Gastrocnemius medialis (tissue), 4 donors: ENCODE results near the gene KCNH6. TPM values are rescaled to one million over a fixed set of nuclear protein-coding genes. Genes with fewer than 3 reads are reported as not detected.

ENCODE experiments used
- ATAC-seq, 2 donors: fragments of 150-250 bp; one replicate each; pipeline ENCODE4 v1.9.1; 2016
- DNase-seq, 2 donors: peaks; one replicate each; pipeline ENCODE4 v3.0.0-alpha.2; 2019
- H3K27ac ChIP-seq, 4 donors: fragments of 200-600 bp; sonication (generic); 1 replicate in 1 of 4; 2 replicates in 3 of 4; pipeline ENCODE4 v1.5.1; 2016 to 2018; ENCODE audit warnings: mild to moderate bottlenecking in 2 of 4, moderate library complexity in 1 of 4
- H3K27me3 ChIP-seq, 3 donors: fragments of 200-600 bp; sonication (generic) in 2 of 3; 1 replicate in 1 of 3; 2 replicates in 2 of 3; pipeline versions ENCODE4 v1.5.1 to v1.6.0; 2016 to 2019; ENCODE audit warnings: mild to moderate bottlenecking in 1 of 3, moderate library complexity in 1 of 3
- H3K36me3 ChIP-seq, 2 donors: fragments of 200-600 bp; sonication (generic) in 1 of 2; one replicate each; pipeline ENCODE4 v1.5.1; 2017 to 2018
- H3K4me1 ChIP-seq, 2 donors: fragments of 200-600 bp; sonication (generic) in 1 of 2; one replicate each; pipeline ENCODE4 v1.5.1; 2016 to 2017; ENCODE audit warnings: mild to moderate bottlenecking in 2 of 2
- H3K4me3 ChIP-seq, 4 donors: fragments of 200-600 bp; sonication (generic) in 3 of 4; 1 replicate in 1 of 4; 2 replicates in 3 of 4; pipeline ENCODE4 v1.5.1; 2016 to 2019; ENCODE audit warnings: mild to moderate bottlenecking in 2 of 4
- H3K9me3 ChIP-seq, 3 donors: fragments of 200-600 bp; sonication (generic) in 2 of 3; 1 replicate in 1 of 3; 2 replicates in 2 of 3; pipeline ENCODE4 v1.5.1; 2016 to 2019
- POLR2A ChIP-seq, 2 donors: fragments of 450-650 bp; IDR thresholded peaks; one replicate each; pipeline ENCODE4 v1.6.1; 2017; ENCODE audit warnings: antibody characterized with exemption in 2 of 2, mild to moderate bottlenecking in 2 of 2, moderate library complexity in 2 of 2
- in situ Hi-C, 4 donors: fragments of 200-750 bp; cut with MboI; loops; one replicate each; pipeline versions ENCODE4 v1.15.0 to v1.8.0; 2017; ENCODE audit warnings: low sequenced_read_pairs in 4 of 4
- intact Hi-C: fragments of 100-400 bp; cut with DNase I; formaldehyde crosslinking; loops from one replicate; pipeline ENCODE4 v1.15.1; 2023; ENCODE audit warnings: low total_unique reads
- total RNA-seq, 4 donors: library from RNA; depleted of rRNA; stranded (reverse); fragments of >200 nt; gene quantifications; one replicate each; pipeline versions ENCODE4 v1.1.0 to v1.2.3, GENCODE V29; 2016
- TF ChIP-seq, protein P1 (sequence below), 5 experiments: fragments of 450-650 bp in 3 of 5; fragments of 200-600 bp in 2 of 5; sonication (generic) in 2 of 5; IDR thresholded peaks in 4 of 5; conservative IDR thresholded peaks in 1 of 5; 1 replicate in 4 of 5; 2 replicates in 1 of 5; pipeline ENCODE4 v1.5.1; 2016 to 2019; ENCODE audit warnings: antibody characterized with exemption in 5 of 5, mild to moderate bottlenecking in 3 of 5, moderate library complexity in 3 of 5

The KCNH6 gene
- total RNA-seq, 4 donors from 2014 or later, result not detected

DNA sequence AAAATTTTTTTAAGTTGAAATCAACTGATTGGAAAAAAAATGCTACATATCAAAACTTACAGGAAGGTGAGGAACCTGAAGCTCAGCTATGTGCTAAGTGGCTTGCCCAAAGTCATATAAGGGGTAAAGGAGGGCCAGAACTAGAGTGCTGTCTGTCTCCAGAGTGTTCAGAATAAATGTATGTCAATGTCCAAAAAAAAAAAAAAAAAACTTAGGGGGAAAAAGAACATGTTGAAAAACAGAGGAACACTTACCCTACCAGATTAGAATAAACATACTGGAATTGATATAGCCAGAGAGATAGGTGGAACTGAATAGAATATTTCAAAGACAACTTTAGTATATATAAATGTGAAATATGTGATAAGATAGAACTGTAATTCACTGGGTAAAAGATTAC lies 38.7 kb downstream of the KCNH6 start:
- in situ Hi-C loops (no loop called here), intact Hi-C loops (no loop called here)
- no peaks in the 10 kb centered on the region for H3K36me3 ChIP-seq
- no peak overlapping the region for H3K27ac ChIP-seq
- TF ChIP-seq, protein P1, sequence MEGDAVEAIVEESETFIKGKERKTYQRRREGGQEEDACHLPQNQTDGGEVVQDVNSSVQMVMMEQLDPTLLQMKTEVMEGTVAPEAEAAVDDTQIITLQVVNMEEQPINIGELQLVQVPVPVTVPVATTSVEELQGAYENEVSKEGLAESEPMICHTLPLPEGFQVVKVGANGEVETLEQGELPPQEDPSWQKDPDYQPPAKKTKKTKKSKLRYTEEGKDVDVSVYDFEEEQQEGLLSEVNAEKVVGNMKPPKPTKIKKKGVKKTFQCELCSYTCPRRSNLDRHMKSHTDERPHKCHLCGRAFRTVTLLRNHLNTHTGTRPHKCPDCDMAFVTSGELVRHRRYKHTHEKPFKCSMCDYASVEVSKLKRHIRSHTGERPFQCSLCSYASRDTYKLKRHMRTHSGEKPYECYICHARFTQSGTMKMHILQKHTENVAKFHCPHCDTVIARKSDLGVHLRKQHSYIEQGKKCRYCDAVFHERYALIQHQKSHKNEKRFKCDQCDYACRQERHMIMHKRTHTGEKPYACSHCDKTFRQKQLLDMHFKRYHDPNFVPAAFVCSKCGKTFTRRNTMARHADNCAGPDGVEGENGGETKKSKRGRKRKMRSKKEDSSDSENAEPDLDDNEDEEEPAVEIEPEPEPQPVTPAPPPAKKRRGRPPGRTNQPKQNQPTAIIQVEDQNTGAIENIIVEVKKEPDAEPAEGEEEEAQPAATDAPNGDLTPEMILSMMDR (IDR thresholded peaks at IDR 0.05 in 4 of 5, conservative IDR thresholded peaks at IDR 0.05 in 1 of 5), result no peak
- no peak for TF ChIP-seq POLR2A (IDR thresholded peaks at IDR 0.05)
- peaks cover 3% of the 10 kb centered on the region in 2 donors for H3K4me1 ChIP-seq
- no peak overlapping the region for H3K4me3 ChIP-seq
- ATAC-seq (no peak), DNase-seq (no peak)
- no peaks in the 10 kb centered on the region for H3K9me3 ChIP-seq
- H3K27me3 ChIP-seq, result no peaks in the 10 kb centered on the region

DNA sequence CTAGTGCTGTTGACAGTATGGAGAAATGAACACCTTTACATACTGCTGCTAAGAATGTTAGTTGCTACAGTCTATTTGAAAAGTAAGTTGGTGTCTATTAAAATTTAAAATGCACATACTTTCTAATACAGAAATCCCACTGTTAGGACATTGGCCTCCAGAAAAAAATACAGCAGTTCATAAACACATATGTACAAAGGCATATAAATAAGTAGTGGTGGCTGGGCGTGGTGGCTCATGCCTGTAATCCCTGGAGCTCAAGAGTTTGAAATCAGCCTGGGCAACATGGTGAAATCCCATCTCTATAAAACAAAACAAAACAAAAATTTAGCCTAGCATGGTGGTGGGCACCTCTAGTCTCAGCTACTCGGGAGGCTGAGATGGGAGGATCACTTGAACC lies 40.2 kb downstream of the KCNH6 start:
- H3K9me3 ChIP-seq, result no peaks in the 10 kb centered on the region
- DNase-seq, result no peak
- no peak for ATAC-seq
- H3K27ac ChIP-seq, result no peak overlapping the region
- H3K36me3 ChIP-seq, result no peaks in the 10 kb centered on the region
- in situ Hi-C loops, result no loop called here
- H3K4me3 ChIP-seq, result no peak overlapping the region
- H3K4me1 ChIP-seq, result peaks cover 0 to 3% of the 10 kb centered on the region in 2 donors
- TF ChIP-seq, protein P1 (IDR thresholded peaks at IDR 0.05 in 4 of 5, conservative IDR thresholded peaks at IDR 0.05 in 1 of 5), result no peak
- no peak for TF ChIP-seq POLR2A (IDR thresholded peaks at IDR 0.05)
- intact Hi-C loops, result no loop called here
- no peaks in the 10 kb centered on the region for H3K27me3 ChIP-seq

DNA sequence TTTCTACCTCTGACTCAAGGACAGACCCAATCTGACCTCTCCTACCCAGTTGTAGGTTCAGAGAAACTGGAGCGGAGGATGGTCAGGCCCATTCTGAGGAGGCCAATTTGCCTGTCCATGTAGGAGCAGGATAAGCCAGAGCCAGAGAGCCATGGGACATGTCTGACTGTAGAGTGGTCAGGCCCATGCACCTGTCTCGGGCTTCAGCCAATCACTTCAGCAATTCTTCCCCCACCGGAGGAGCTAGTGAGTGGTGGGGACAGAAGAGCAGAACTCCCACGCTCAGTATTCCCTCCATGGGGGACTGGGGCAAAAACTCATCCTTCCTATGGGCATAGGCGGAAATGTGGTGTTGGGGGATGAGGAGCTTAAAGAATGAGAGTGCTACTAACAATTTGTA lies 41.4 kb downstream of the KCNH6 start:
- Histone ChIP-seq H3K4me3 (no peak overlapping the region), H3K27ac (no peak overlapping the region), H3K27me3 (no peaks in the 10 kb centered on the region), H3K4me1 (peaks cover 0 to 3% of the 10 kb centered on the region in 2 donors), H3K36me3 (no peaks in the 10 kb centered on the region), H3K9me3 (no peaks in the 10 kb centered on the region)
- in situ Hi-C loops, result no loop called here
- intact Hi-C loops, result no loop called here
- ATAC-seq (no peak), DNase-seq (no peak)
- TF ChIP-seq, protein P1 (IDR thresholded peaks at IDR 0.05 in 4 of 5, conservative IDR thresholded peaks at IDR 0.05 in 1 of 5), result no peak
- no peak for TF ChIP-seq POLR2A (IDR thresholded peaks at IDR 0.05)

DNA sequence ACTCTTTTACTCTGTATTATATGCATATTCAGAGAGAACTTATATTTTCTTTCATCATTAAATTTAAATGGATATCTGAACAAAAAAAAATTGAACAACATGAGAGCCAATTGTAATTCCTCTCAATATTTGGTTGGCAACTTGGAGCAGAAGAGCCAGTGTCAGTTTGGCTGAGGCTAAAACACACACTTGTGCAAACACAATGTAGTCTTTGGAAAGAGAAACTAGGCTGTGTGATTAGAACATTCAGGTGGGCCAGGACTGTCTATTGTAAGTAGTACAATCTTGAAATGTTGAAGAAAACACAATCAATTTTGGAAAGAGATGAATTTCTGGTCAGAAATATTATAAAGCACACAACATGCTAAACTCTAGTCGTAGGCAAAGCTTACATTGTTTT lies 44.1 kb downstream of the KCNH6 start:
- H3K9me3 ChIP-seq, result no peaks in the 10 kb centered on the region
- in situ Hi-C loops (no loop called here), intact Hi-C loops (no loop called here)
- no peak overlapping the region for H3K27ac ChIP-seq
- no peak overlapping the region for H3K4me3 ChIP-seq
- H3K4me1 ChIP-seq, result peaks cover 3 to 4% of the 10 kb centered on the region in 2 donors
- ATAC-seq, result no peak
- TF ChIP-seq POLR2A (IDR thresholded peaks at IDR 0.05), result no peak
- TF ChIP-seq, protein P1 (IDR thresholded peaks at IDR 0.05 in 4 of 5, conservative IDR thresholded peaks at IDR 0.05 in 1 of 5), result no peak
- H3K27me3 ChIP-seq, result no peaks in the 10 kb centered on the region
- H3K36me3 ChIP-seq, result no peaks in the 10 kb centered on the region
- no peak for DNase-seq

DNA sequence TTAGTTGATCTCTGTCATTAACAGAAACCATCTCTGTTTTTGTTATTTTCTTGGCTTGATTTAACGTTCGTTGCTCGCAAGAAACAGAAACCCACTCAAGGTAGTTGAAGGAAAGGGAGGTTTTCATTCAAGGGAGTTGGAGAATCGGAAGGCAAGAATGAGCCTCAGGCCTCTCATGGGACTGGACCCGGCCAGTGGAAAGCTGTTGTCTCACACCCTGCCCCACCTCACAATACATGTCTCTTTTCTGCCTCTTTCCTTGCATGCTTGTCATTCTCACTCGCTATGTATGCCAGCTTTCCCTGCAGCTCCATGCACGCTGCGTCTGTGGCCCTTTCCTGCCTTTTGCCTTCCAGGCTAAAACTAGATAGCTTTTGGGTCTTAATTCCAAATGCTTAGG lies 45.4 kb downstream of the KCNH6 start:
- H3K9me3 ChIP-seq, result no peaks in the 10 kb centered on the region
- DNase-seq, result no peak
- no peak for ATAC-seq
- H3K27me3 ChIP-seq, result no peaks in the 10 kb centered on the region
- no peak for TF ChIP-seq POLR2A (IDR thresholded peaks at IDR 0.05)
- TF ChIP-seq, protein P1 (IDR thresholded peaks at IDR 0.05 in 4 of 5, conservative IDR thresholded peaks at IDR 0.05 in 1 of 5), result no peak
- in situ Hi-C loops, result no loop called here
- no peak overlapping the region for H3K4me3 ChIP-seq
- peaks cover 0 to 4% of the 10 kb centered on the region in 2 donors for H3K4me1 ChIP-seq
- intact Hi-C loops, result no loop called here
- H3K36me3 ChIP-seq, result no peaks in the 10 kb centered on the region
- H3K27ac ChIP-seq, result no peak overlapping the region
